SKM-1 (cell line): Measurements from ENCODE around the gene SMIM28.
"Not testable (repeated sequence)": the region's sequence is repeated elsewhere in the genome, so short reads cannot be mapped to it uniquely, and the experiment has no call there.

Source experiments
- DNase-seq: peaks from one replicate; lab custom pipeline; 2025; ENCODE audit not compliant: unreplicated experiment; lab: John Stamatoyannopoulos, UW

Gene SMIM28

DNA sequence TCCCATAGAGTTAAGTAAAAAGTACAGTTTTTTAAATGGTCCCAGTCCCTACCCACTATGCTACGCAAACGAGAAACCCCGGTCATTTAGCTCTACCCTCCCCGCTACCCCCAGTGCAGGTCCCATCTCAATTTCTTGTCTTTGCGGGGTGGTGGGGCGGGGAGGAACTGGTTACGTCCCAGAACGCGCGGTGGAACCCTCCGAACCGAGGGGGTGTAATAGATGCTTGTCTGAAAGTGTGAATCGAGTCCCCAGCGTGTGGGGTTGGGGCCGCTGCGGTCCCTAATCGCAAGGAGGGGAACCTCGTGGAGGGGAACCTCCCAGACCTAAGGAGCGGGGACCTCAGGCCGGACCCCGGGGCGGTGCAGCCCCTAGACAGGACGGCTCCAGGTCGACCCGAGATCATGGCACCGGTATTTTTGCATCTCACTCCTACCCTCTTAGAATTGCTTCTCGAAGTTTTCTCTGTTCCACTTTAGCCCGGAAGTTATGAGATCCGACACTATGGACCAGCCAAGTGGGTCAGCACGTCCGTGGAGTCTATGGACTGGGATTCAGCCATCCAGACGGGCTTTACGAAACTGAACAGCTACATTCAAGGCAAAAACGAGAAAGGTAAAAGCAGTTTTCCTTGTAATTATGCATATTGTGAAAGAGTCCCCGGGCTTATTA lies 27.1 kb downstream of the SMIM28 start:
- no peak for DNase-seq

DNA sequence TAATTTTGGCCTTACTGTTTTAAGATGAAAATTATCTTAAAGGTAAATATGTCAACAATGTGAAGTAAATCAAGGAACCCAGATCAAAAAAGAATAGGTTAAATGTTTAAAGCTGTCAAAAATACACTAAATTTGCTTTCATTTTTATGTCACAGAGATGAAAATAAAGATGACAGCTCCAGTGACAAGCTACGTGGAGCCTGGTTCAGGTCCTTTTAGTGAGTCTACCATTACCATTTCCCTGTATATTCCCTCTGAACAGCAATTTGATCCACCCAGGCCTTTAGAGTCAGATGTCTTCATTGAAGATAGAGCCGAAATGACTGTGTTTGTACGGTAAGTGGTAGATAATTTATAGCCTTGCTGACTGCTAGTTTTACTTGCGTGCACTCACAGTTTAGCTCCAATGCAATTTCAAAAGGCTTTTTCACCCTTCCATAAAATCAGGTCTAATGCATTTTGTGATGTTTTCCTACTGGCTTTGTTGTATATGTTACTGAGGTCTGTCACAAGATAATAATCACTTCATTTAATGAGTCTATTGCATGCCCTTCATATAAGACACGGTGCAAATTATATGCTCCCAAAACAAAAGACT lies 28.2 kb downstream of the SMIM28 start:
- no peak for DNase-seq

DNA sequence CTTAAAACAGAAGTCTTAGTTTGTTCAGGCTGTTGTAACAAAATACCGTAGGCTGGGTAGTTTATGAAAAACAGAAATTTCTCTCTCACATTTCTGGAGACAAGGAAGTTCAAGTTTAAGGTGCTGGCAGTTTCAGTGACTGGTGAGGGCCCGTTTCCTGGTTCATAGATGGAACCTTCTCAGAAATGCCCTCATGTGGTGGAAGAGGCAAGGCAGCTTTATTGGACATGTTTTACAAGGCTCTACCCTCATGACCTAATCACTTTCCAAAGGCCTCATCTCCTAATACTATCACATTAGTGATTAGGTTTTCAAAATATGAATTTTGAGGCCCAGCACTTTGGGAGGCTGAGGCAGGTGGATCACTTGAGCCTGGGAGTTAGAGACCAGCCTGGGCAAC lies 28.7 kb downstream of the SMIM28 start:
- no peak for DNase-seq

DNA sequence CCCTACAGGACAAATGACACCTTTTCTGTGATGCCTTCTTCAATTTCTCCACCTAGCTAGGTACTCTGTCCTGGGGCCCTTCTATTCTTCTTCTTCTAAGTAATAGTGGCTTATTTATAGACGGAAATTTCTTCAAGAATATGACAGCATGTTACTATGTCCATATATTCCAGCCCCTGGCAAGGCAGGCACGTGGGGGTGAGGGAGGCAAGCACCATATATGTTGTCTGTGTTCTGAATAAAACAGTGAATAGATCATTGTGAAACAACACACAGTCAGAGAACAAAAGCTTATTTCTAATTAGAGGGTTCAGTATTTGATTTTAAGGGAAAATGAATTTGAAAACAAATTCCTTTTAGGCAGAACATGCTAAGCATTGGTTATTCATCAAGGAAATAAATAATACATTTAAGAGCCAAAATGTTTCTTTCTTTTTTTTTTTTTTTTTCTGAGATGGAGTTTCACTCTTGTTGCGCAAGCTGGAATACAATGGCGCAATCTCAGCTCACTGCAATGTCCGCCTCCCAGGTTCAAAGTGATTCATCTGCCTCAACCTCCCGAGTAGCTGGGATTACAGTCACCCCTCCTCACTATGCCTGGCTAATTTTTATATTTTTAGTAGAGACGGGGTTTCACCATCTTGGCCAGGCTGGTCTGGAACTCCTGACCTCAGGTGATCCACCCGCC lies 32.5 kb downstream of the SMIM28 start:
- DNase-seq, result peak; percentile 25

DNA sequence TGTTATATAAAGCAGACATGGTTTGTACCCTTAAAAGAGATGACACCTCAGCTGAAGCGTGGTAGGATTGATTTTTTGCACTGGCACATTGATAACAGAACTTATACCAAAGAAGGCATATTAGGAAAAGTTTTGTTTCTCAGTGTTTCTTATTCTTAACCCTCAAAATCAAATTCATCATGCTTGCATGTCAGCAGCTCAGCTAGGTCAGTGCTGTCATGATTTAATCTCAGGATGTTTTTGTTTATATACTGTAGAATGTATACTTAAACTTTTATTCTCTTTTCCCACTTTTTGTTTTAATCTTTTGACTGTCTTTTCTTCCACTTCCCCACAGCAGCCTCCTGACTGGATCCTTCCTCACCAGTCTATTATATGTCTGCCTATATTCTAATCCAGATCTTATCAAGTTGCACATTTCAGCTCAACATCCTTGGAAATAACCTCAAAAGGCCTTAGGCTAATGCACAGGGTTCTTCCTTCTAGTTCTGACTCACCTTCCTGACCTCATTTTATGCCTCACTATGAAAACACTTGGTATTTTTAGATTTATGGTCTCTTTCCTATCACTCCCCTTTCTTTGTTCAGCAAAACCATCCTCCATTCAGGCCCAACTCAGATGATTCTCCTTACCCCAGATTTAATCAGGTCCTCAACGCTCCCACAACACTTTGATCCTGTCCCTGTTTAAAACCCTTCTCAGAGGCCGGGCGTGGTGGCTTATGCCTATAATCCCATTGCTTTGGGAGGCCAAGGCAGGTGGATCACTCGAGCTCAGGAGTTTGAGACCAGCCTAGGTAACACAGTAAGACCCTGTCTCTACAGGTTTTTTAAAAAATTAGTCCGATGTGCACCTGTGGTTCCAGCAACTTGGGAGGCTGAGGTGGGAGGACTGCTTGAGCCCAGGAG lies 33.5 kb downstream of the SMIM28 start:
- DNase-seq, result no peak

DNA sequence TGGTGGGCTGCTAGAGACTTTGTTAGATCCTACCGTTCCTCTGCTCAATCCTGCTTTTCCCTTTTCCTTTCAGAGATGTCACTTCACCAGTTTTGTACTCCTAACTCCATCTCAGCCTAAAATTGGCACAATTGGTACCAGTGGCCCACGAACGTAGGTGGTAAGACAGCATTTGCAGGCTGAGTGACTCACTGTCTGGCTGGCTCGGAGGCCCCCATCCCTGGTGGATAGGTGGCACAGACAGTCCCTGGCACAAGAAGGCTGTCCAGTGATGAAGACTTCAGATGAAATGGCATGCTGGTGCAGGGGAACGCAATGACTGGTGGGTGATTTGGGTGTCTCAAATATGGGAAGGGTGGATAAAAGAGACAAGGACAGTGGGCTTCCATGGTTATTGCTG lies 37.4 kb downstream of the SMIM28 start:
- no peak for DNase-seq

DNA sequence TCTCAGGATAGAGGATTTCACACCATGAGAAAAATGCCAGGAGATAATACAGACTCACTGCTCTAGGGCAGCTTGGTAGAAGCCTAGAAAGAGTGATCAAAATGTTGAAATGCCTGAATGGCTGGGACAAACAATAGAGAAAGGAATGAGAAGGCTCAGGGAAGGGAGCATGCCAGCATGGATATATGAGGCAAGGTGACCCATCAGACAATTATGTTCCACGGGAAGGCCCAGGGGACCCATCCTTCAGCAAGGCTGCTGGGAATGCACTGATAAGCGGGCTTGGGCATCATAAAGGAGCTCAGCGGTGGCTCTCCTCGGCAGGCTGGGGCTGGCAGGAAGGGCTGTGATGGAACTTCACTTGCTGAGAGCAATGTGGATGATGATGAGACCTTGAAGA lies 38.5 kb downstream of the SMIM28 start:
- DNase-seq, result no peak

DNA sequence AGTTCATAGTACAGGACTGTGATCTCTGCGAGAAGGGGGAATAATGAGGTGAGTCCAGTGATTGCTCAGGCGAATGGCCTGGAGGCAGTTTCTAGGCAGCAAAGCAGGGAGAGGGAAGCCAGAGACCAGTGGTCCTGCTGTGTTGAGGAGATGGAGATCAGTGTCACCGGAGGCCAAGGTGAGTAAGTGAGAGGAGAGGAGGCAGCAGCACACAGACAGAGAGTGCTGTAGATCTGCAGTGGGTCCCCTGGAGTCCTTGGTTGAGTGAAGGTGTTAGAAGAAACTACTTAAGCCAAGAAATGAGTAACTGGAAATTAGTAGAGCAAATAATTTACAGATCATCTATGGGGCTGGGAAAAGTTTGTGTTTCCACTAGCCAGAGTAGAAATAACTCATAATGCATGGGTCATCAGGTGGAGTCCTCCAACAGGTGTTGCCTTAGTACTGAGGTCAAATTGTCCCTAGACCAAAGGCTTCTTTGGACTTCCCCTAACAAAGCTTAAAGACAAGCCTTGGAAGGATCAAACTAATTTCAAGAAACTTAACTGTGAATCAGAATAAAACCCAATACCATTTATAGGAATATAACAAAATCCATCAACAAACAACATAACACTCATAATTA lies 39.9 kb downstream of the SMIM28 start:
- DNase-seq, result no peak

DNA sequence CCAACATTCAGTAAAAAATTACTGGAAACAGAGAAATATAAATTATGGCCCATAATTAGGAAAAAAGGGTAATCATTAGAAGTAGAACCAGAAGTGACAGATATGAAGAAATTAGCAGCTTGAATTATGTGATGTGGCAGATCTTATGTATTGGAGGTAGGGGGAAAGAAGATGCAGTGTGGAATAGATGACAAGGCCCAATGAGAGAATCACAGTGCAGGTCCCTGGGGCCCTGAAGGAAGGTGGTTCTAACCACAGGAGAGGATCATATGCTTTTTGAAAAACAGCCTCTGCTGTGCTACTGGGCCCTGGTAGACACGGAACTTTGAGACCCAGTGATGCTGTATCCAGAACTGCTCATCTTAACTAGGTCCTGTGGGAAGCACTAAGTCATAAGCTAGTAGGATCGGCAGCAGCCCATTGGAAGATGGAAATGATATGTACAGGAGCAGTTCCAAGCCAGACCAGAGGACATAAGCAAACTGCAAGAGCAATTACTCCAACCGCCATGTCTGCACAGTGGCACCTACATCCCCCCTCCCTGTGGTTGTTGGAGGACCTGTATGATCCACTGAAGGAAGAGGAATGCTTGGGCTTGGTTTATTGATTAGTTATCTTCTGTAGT lies 40.5 kb downstream of the SMIM28 start:
- DNase-seq, result no peak

DNA sequence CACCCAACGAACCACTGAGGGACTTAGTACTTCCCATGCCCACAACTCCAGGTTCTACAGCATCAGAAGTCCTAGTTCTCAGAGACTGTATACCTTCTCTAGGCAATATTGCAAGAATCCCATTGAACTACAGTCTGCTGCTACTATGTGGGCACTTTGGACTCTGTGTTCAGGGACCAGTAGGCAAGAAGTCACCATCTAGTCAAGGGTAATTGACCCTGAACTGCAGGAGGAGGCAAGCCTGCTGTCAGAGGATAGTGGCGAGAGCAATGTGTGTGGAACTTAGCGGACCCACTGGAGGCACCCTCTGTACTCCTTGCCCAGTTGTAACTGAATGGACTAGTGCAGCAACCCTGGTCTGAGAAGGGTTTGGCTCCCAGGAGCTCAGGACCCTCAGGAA lies 42.1 kb downstream of the SMIM28 start:
- no peak for DNase-seq

DNA sequence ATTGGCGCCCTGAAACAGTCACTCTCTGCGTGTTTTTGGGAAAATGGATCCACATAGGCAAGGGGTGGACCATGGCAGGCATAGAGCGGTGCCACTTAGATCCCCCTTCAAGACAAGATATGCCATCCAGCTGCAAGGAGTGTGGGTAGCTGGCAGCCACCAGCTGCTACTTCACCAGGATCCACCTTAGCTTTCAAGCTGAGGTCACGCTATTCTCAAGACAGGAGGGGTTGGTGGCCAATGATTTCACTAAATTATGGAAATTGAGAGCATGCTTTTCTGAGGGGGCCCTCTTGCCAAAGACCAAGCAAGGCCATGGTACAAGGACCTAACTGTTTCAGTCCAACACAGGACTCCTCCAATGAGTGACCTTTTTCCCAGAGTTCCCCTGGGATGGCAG lies 42.7 kb downstream of the SMIM28 start:
- DNase-seq, result no peak

DNA sequence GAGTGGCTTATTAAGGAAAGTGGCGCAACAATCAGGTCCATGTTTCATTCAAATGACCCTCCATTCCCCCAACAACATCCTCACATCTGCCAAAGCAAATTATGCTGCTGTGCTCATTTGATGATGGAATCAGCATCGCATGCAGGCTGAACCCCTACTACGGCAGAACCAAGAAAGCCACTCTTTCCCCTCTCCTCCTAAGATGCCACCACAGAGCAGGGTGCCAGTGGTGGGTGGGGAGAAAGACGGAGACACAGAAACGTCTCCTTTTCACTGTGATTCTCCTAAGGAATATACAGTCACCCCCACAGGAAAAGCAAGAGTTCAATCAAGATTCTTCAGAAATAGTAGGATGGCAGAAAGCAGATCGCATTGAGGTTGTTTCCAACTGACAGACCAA lies 43.4 kb downstream of the SMIM28 start:
- no peak for DNase-seq

DNA sequence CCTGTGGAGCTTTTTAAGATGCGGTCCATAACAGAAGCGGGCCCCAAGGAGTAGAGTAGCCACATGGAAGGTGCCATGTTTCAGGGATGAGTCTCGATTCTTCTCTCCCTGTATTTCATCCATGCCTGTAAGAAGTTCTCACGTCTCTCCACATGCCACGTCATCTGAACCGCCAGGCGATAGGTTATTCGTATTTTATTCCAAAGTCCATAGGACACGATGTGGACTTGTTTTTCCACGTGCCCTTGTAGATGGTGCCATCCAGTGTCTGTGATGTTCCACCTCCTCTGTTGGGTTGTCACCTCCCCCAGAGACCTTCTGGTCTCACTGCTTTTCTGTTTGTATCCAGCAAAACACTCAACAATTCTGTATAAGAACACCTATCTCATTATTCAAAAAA lies 43.9 kb downstream of the SMIM28 start:
- DNase-seq, result no peak

DNA sequence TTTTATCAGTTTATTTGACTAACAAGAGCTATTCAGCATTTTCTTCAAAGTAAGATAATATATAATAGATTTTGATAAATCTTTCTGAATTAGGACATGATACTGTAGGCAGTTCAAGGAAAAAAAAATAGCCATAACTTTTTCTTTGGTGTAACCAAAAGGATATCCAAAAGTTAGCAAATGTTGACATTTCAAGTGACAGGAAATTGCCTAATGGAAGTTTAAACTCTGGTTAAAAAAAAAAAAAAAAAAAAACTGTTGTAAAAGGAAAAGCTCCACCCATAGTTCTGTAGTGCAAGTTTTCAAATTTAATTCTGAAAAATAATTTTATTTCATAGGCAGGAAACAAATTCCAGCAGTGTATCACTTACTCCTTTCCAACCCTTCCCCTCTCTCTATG lies 45.2 kb downstream of the SMIM28 start:
- DNase-seq, result peak; percentile 20

DNA sequence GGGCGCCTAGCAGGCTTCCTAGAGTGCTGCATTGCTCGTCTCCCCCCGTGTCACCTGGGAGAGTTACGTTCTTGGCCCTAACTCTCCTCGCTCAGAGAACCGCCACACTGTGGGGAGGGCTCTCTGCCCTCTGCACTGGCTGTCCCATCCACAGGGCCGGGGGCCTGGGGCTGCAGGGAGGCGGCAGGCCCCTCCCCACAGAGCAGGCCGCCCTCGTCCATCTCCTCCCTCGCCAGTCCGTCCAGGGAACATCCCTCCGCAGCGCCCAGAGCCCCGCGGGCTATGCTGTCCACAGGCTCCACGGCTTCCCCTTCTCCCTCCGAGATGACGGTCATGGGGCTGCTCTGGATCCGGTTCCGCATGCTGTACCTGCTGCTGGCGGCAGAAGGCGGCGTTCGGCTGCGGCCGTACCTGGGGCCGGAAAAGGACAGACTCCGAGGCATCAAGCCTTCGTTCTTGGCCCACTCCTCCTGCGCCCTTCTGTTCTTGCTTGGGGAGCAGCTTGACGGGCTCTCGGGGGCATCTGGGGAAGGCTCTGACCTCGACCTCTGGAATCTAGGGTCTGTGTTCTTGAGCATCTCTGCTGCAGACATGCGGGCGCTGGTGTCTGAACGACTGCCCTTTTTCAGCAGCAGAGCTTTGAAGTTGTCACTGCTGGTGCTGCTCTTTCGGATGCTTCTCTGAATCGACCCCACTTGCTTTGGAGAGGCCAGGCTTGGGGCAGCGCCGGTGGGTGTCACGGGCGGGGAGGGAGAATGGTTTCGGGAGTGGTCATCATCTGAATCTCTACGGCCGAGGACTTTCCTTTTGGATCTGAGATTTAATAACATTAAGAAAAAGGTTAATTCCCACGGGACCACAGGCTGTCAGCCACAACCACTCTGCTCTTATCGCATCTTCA lies 46.5 kb downstream of the SMIM28 start:
- DNase-seq, result no peak

DNA sequence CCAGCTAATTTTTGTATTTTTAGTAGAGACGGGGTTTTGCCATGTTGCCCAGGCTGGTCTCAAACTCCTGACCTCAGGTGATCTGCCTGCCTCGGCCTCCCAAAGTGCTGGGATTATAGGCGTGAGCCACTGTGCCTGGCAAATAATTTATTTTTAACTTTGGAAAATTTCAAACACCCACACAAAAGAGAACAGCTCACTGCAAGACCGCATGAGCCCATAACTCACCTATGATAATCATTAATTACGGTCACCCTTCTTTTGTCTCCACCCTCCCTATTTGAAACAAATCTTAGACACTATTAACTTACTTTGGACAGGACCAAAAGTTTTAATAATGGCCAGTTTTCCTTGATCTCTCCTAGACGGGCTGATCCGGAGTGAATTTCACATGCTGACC lies 47.6 kb downstream of the SMIM28 start:
- not testable (repeated sequence) for DNase-seq

DNA sequence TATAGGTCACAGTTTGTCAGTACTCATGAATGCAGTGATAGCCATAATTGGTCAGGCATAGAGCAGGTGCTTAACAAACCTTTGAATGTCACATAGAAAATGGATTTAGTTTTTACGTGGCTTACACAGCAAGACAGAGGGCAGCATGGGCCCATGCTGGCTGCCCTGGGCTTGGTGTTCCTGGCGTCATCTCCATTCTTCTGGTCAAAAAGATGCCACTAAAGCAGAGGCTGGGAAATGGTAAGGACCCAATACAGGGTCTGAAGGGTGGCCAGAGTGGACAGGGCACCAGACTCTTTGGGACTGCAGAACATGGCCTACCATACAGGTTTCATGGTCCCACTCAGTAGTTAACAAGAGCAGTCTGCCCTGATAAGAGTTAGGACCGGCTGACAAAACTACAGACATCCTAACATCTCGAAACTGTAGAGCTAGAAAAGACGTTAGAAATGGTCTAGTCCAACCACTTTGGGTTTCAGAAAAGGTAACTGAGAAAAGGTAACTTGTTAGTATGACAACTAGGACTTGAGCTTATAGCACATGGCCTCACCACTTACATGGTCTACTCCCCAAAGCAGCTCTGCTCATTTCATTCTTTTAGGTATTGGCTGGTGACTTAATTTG lies 48.9 kb downstream of the SMIM28 start:
- no peak for DNase-seq

DNA sequence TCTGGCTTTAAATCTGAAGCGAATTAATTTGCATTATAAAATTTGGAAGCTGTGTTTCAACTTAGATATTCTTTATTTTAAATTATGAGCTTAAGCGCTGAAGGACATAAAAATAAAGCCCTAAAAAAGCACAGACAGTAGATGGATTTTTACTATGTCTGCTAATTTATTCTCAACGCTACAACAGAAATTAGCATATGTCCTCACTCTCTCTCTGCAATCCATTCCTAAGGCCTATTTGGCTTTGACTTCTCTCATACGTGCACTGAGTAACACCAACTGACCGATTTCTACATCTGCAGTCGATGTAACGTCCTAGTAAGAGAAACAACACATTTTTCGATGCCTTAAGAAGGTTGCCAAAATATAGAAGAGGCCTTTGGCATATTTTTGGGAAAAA lies 50.0 kb downstream of the SMIM28 start:
- DNase-seq, result no peak

DNA sequence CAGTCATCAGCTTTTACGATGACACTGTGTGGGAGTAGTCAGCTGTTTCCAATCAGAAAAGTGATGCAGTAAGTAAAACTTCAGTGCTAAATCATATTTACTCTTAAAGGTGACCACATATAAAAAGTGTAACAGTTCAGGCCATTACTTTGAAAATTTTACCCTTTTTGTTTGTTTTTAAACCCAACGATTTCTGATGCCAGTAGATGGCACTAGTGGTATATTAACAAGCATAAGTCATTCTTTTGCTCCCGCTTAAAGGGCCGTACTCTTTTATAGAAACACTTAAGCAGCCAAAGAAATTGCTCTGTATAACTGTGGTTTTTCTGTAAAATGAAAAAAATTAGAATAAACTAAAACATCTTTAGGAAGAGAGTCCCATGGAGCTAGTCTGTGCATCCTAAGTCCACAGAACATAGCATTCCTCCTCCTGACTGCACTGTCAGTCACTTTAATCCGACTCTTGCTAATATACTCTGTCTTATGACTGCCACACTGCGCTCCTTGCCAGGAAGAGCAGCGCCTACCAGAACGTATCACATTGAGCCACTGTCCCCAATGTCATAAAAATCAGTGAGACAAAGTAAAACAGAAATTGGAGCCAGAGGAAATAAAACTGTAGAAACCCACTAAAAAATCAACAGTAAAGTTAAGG lies 51.4 kb downstream of the SMIM28 start:
- peak; percentile 21 for DNase-seq
